Neuronal stem cell (in vitro differentiated cells): ENCODE measurements around the gene KDM4E.

ENCODE experiments used
- DNase-seq: peaks from one replicate; pipeline ENCODE4 v3.0.0-alpha.2; 2013; ENCODE audit warnings: low spot score
- H2AFZ ChIP-seq: one replicate; pipeline ENCODE4 v1.6.1; 2013; ENCODE audit warnings: mild to moderate bottlenecking, low read length, inconsistent platforms
- H2AK5ac ChIP-seq: 2 replicates; pipeline ENCODE4 v1.6.1; 2013; ENCODE audit warnings: low read depth, mild to moderate bottlenecking, inconsistent platforms, low read length, moderate library complexity, mixed read lengths
- H2BK120ac ChIP-seq: 2 replicates; pipeline ENCODE4 v1.6.1; 2013; ENCODE audit warnings: low read depth, mild to moderate bottlenecking, inconsistent platforms, low read length, moderate library complexity, mixed read lengths
- H2BK12ac ChIP-seq: one replicate; pipeline ENCODE4 v1.6.1; 2013; ENCODE audit warnings: low read length, inconsistent platforms
- H2BK15ac ChIP-seq: 2 replicates; pipeline ENCODE4 v1.6.1; 2013; ENCODE audit warnings: mild to moderate bottlenecking, low read length, inconsistent platforms, mixed read lengths
- H2BK5ac ChIP-seq: one replicate; pipeline ENCODE4 v1.6.1; 2013; ENCODE audit warnings: inconsistent platforms, mild to moderate bottlenecking, low read length, moderate library complexity
- H3K14ac ChIP-seq: one replicate; pipeline ENCODE4 v1.6.1; 2013; ENCODE audit warnings: low read length, inconsistent platforms
- H3K18ac ChIP-seq: 2 replicates; pipeline ENCODE4 v1.6.1; 2013; ENCODE audit warnings: low read length, inconsistent platforms
- H3K23ac ChIP-seq: 2 replicates; pipeline ENCODE4 v1.6.1; 2013; ENCODE audit warnings: low read depth, mild to moderate bottlenecking, mixed read lengths, low read length, inconsistent platforms; ENCODE audit not compliant: poor library complexity
- H3K27ac ChIP-seq: replicated peaks from 3 replicates; pipeline ENCODE4 v1.5.1; 2013; ENCODE audit warnings: low read length, inconsistent platforms
- H3K27me3 ChIP-seq, 3 experiments: 2 replicates each; pipeline ENCODE4 v1.6.1; 2013; ENCODE audit warnings: low read length in 3 of 3, mild to moderate bottlenecking in 2 of 3, inconsistent platforms in 1 of 3, low read depth in 1 of 3, mixed read lengths in 1 of 3, moderate library complexity in 1 of 3; ENCODE audit not compliant: control insufficient read depth in 3 of 3, insufficient read depth in 3 of 3
- H3K36me3 ChIP-seq, 2 donors: replicated peaks in 1 of 2; 2 replicates each; pipeline ENCODE4 v1.6.1; 2013; ENCODE audit warnings: low read length in 2 of 2; ENCODE audit not compliant: control insufficient read depth in 2 of 2, insufficient read depth in 2 of 2
- H3K4ac ChIP-seq: 2 replicates; pipeline ENCODE4 v1.6.1; 2013; ENCODE audit warnings: inconsistent platforms, mild to moderate bottlenecking, low read length, moderate library complexity
- H3K4me1 ChIP-seq, 2 donors: 1 replicate in 1 of 2; 2 replicates in 1 of 2; pipeline ENCODE4 v1.6.1; 2013; ENCODE audit warnings: low read length in 2 of 2, low read depth in 1 of 2; ENCODE audit not compliant: control insufficient read depth in 2 of 2, insufficient read depth in 1 of 2
- H3K4me2 ChIP-seq: one replicate; pipeline ENCODE4 v1.6.1; 2013; ENCODE audit warnings: mild to moderate bottlenecking, low read length, inconsistent platforms; ENCODE audit not compliant: insufficient read depth, poor library complexity, severe bottlenecking
- H3K4me3 ChIP-seq, 2 donors: 2 replicates each; pipeline ENCODE4 v1.5.1; 2013; ENCODE audit warnings: low read length in 2 of 2, mild to moderate bottlenecking in 2 of 2, inconsistent platforms in 1 of 2, moderate library complexity in 1 of 2
- H3K79me1 ChIP-seq: one replicate; pipeline ENCODE4 v1.6.1; 2013; ENCODE audit warnings: low read depth, mild to moderate bottlenecking, inconsistent platforms, low read length, moderate library complexity
- H3K9ac ChIP-seq: one replicate; pipeline ENCODE4 v1.6.1; 2013; ENCODE audit warnings: mild to moderate bottlenecking, low read depth, low read length, inconsistent platforms; ENCODE audit not compliant: poor library complexity
- H3K9me3 ChIP-seq, 2 donors: replicated peaks in 1 of 2; 2 replicates each; pipeline versions ENCODE3 to v1.6.1; 2013; ENCODE audit warnings: low read length in 2 of 2, mild to moderate bottlenecking in 2 of 2, inconsistent platforms in 1 of 2, low read depth in 1 of 2, mixed read lengths in 1 of 2, moderate library complexity in 1 of 2; ENCODE audit not compliant: control insufficient read depth in 2 of 2, insufficient read depth in 1 of 2
- H4K8ac ChIP-seq: one replicate; pipeline ENCODE4 v1.6.1; 2013; ENCODE audit warnings: low read depth, mild to moderate bottlenecking, inconsistent platforms, low read length, moderate library complexity
- H4K91ac ChIP-seq: one replicate; pipeline ENCODE4 v1.6.1; 2013; ENCODE audit warnings: low read length, low read depth, mild to moderate bottlenecking, inconsistent platforms; ENCODE audit not compliant: poor library complexity
- WGBS, 2 donors: extraction: QIAGEN DNeasy Blood & Tissue Kit; methylation state at CpG; one replicate each; pipeline ENCODE4 v1.1.7; 2013; ENCODE audit warnings: missing lambda C conversion rate in 2 of 2, mixed read lengths in 1 of 2; ENCODE audit not compliant: insufficient read length in 2 of 2, insufficient replicate concordance in 1 of 2; ENCODE audit errors: extremely low coverage in 2 of 2; 5-methylcytosine and 5-hydroxymethylcytosine counted together

The KDM4E gene

GRCh38 chr11:95059046-95059445 is 34.0 kb downstream of the KDM4E start:
- Histone ChIP-seq H2BK12ac (no peak overlapping the region), H3K9ac (no peak overlapping the region), H2BK5ac (no peak overlapping the region), H3K4me3 (no peak overlapping the region), H3K4me2 (no peak overlapping the region), H3K79me1 (no peaks in the 10 kb centered on the region), H3K4ac (no peak overlapping the region), H2BK15ac (no peak overlapping the region), H3K9me3 (peaks cover 0 to 2% of the 10 kb centered on the region in 2 donors), H3K27me3 (peaks cover 0 to 9% (median 3%) of the 10 kb centered on the region in 3 experiments), H3K27ac (no peak overlapping the region), H3K36me3 (no peaks in the 10 kb centered on the region), H3K4me1 (no peaks in the 10 kb centered on the region), H4K8ac (no peak overlapping the region), H2AFZ (no peak overlapping the region), H3K18ac (no peak overlapping the region), H3K14ac (no peak overlapping the region), H4K91ac (no peak overlapping the region), H3K23ac (no peak overlapping the region), H2AK5ac (no peak overlapping the region), H2BK120ac (no peak overlapping the region)
- no peak for DNase-seq
- no CpG with 5 or more reads among the region's 6 CpGs for WGBS, 2 donors

- Histone ChIP-seq H2BK120ac (no peak overlapping the region), H3K4me1 (peaks cover 0 to 7% of the 10 kb centered on the region in 2 donors), H3K9me3 (no peaks in the 10 kb centered on the region), H3K9ac (no peak overlapping the region), H3K14ac (no peak overlapping the region), H2AK5ac (no peak overlapping the region), H3K79me1 (no peaks in the 10 kb centered on the region), H4K91ac (no peak overlapping the region), H3K27me3 (peaks cover 0 to 3% (median 0%) of the 10 kb centered on the region in 3 experiments), H4K8ac (no peak overlapping the region), H3K36me3 (peaks cover 0 to 1% of the 10 kb centered on the region in 2 donors), H2BK5ac (no peak overlapping the region), H2BK15ac (no peak overlapping the region), H2AFZ (no peak overlapping the region), H3K4me3 (no peak overlapping the region), H3K27ac (no peak overlapping the region), H3K23ac (no peak overlapping the region), H3K18ac (no peak overlapping the region), H3K4ac (no peak overlapping the region), H3K4me2 (no peak overlapping the region), H2BK12ac (no peak overlapping the region)
- no peak for DNase-seq
- no CpG with 5 or more reads among the region's 1 CpG for WGBS, 2 donors
Observed at GRCh38 chr11:95065336-95065735, 40.3 kb downstream of the KDM4E start.

GRCh38 chr11:95066716-95067038 is 41.6 kb downstream of the KDM4E start, which contains the start of gene SRSF8:
Gene SRSF8, plus strand, starts transcription at chr11:95066919. Its CDS starts 308 bp downstream, at chr11:95067227.
- Histone ChIP-seq H2BK15ac (peak within 1 kb of the TSS; percentile 77), H3K9ac (peak within 1 kb of the TSS; percentile 82), H3K14ac (peak within 1 kb of the TSS; percentile 90), H2AFZ (peak within 1 kb of the TSS; percentile 96), H4K91ac (no peak within 1 kb of the TSS), H3K9me3 (no peaks in the 10 kb centered on the region), H3K4me2 (peak within 1 kb of the TSS; percentile 72), H3K4me1 (peaks cover 0 to 7% of the 10 kb centered on the region in 2 donors), H2BK12ac (no peak within 1 kb of the TSS), H3K18ac (peak within 1 kb of the TSS; percentile 92), H3K23ac (peak within 1 kb of the TSS; percentile 93), H3K4me3 (peak within 1 kb of the TSS; percentile 93), H2BK120ac (no peak within 1 kb of the TSS), H3K4ac (no peak within 1 kb of the TSS), H4K8ac (no peak within 1 kb of the TSS), H2BK5ac (no peak within 1 kb of the TSS), H3K27me3 (no peaks in the 10 kb centered on the region), H3K36me3 (peaks cover 0 to 4% of the 10 kb centered on the region in 2 donors), H3K79me1 (no peaks in the 10 kb centered on the region), H3K27ac (peak within 1 kb of the TSS; percentile 74), H2AK5ac (no peak within 1 kb of the TSS)
- no CpG with 5 or more reads among the region's 4 CpGs for WGBS, 2 donors
- no peak for DNase-seq

GRCh38 chr11:95067039-95067840 is 42.2 kb downstream of the KDM4E start:
- WGBS, 2 donors: no CpG with 5 or more reads among the region's 98 CpGs
- Histone ChIP-seq H4K8ac (no peak overlapping the region), H3K9ac (peak overlapping the region; percentile 82), H4K91ac (no peak overlapping the region), H3K9me3 (no peaks in the 10 kb centered on the region), H2AK5ac (no peak overlapping the region), H2AFZ (peak overlapping the region; percentile 96), H3K27ac (peak overlapping the region; percentile 74), H3K4me1 (peaks cover 0 to 7% of the 10 kb centered on the region in 2 donors), H3K14ac (peak overlapping the region; percentile 90), H2BK5ac (no peak overlapping the region), H2BK120ac (no peak overlapping the region), H2BK12ac (no peak overlapping the region), H3K36me3 (peaks cover 0 to 4% of the 10 kb centered on the region in 2 donors), H3K79me1 (no peaks in the 10 kb centered on the region), H2BK15ac (peak overlapping the region; percentile 77), H3K4me3 (peak overlapping the region; percentile 93), H3K23ac (peak overlapping the region; percentile 93), H3K4me2 (peak overlapping the region; percentile 72), H3K27me3 (no peaks in the 10 kb centered on the region), H3K18ac (peak overlapping the region; percentile 92), H3K4ac (no peak overlapping the region)
- peak; percentile 65 for DNase-seq
